SK-N-MC (cell line): ENCODE measurements around the gene IFT80.

ENCODE experiments used
- DNase-seq: peaks from one replicate; pipeline ENCODE4 v3.0.0-alpha.2; 2011; ENCODE audit warnings: low read depth, low spot score
- H3K27ac ChIP-seq: fragments of 200-600 bp; sonication (generic); 2 replicates; pipeline ENCODE4 v1.5.1; 2016; ENCODE audit warnings: mixed run types
- H3K36me3 ChIP-seq: fragments of 200-600 bp; sonication (generic); 2 replicates; pipeline ENCODE4 v1.6.1; 2017; ENCODE audit warnings: antibody characterized with exemption, low read length, mixed read lengths; ENCODE audit not compliant: insufficient read depth
- H3K4me3 ChIP-seq: fragments of 200-600 bp; sonication (generic); 2 replicates; pipeline ENCODE4 v1.5.1; 2016
- H3K9ac ChIP-seq: fragments of 200-600 bp; sonication (generic); 2 replicates; pipeline ENCODE4 v1.8.0; 2017; ENCODE audit warnings: mixed run types, mixed read lengths; ENCODE audit not compliant: insufficient read length
- H3K9me3 ChIP-seq: fragments of 200-600 bp; sonication (generic); 2 replicates; pipeline ENCODE4 v1.6.1; 2017; ENCODE audit warnings: low read depth, mild to moderate bottlenecking, antibody characterized with exemption, low read length, moderate library complexity, mixed read lengths
- EZH2 ChIP-seq: fragments of 200-600 bp; sonication (generic); IDR thresholded peaks from one replicate; pipeline ENCODE4 v1.6.1; 2017; ENCODE audit warnings: antibody characterized with exemption
- FOXP2 ChIP-seq: optimal IDR thresholded peaks from 2 replicates; pipeline ENCODE3; 2011; ENCODE audit warnings: mild to moderate bottlenecking, moderate library complexity; ENCODE audit not compliant: insufficient read depth; ENCODE audit errors: extremely low read length, control extremely low read depth
- POLR2AphosphoS5 ChIP-seq: IDR thresholded peaks from 2 replicates; pipeline ENCODE4 v1.6.1; 2012; ENCODE audit warnings: mild to moderate bottlenecking, low read depth, low read length, borderline replicate concordance

The IFT80 gene

GRCh38 chr3:160393346-160394008 is 5.5 kb downstream of the IFT80 start:
- no peak for DNase-seq
- Histone ChIP-seq H3K9ac (no peak overlapping the region), H3K36me3 (no peaks in the 10 kb centered on the region), H3K9me3 (no peaks in the 10 kb centered on the region), H3K4me3 (no peak overlapping the region), H3K27ac (no peak overlapping the region)
- no peak for TF ChIP-seq EZH2
- TF ChIP-seq FOXP2: no peak
- TF ChIP-seq POLR2AphosphoS5: no peak

- H3K36me3 ChIP-seq: no peaks in the 10 kb centered on the region
- H3K9ac ChIP-seq: no peak overlapping the region
- H3K9me3 ChIP-seq: no peaks in the 10 kb centered on the region
- DNase-seq: no peak
- TF ChIP-seq FOXP2 (no peak), POLR2AphosphoS5 (no peak), EZH2 (no peak)
- no peak overlapping the region for H3K4me3 ChIP-seq
- H3K27ac ChIP-seq: no peak overlapping the region
Measured at GRCh38 chr3:160392798-160393197, 6.2 kb downstream of the IFT80 start.

- no peak for TF ChIP-seq EZH2
- no peak for TF ChIP-seq FOXP2
- no peak for TF ChIP-seq POLR2AphosphoS5
- Histone ChIP-seq H3K9ac (no peak overlapping the region), H3K27ac (no peak overlapping the region)
Measured at GRCh38 chr3:160390565-160391138, 8.4 kb downstream of the IFT80 start.

GRCh38 chr3:160384639-160385318 is 14.2 kb downstream of the IFT80 start:
- Histone ChIP-seq H3K27ac (no peak overlapping the region), H3K9me3 (no peaks in the 10 kb centered on the region), H3K9ac (no peak overlapping the region), H3K36me3 (no peaks in the 10 kb centered on the region), H3K4me3 (no peak overlapping the region)
- DNase-seq: no peak
- no peak for TF ChIP-seq FOXP2
- no peak for TF ChIP-seq EZH2
- no peak for TF ChIP-seq POLR2AphosphoS5

More at GRCh38 chr3:160390565-160391138, 8.4 kb downstream of the IFT80 start:
- no peak for DNase-seq
- Histone ChIP-seq H3K4me3 (no peak overlapping the region), H3K9me3 (no peaks in the 10 kb centered on the region), H3K36me3 (no peaks in the 10 kb centered on the region)

GRCh38 chr3:160381470-160381869 is 17.6 kb downstream of the IFT80 start:
- H3K4me3 ChIP-seq: no peak overlapping the region
- no peak overlapping the region for H3K27ac ChIP-seq
- DNase-seq: no peak
- H3K36me3 ChIP-seq: peaks cover 4% of the 10 kb centered on the region
- TF ChIP-seq EZH2 (no peak), FOXP2 (no peak), POLR2AphosphoS5 (no peak)
- H3K9ac ChIP-seq: no peak overlapping the region
- H3K9me3 ChIP-seq: no peaks in the 10 kb centered on the region

GRCh38 chr3:160379628-160380214 is 19.3 kb downstream of the IFT80 start:
- Histone ChIP-seq H3K4me3 (no peak overlapping the region), H3K36me3 (peaks cover 17% of the 10 kb centered on the region), H3K9me3 (no peaks in the 10 kb centered on the region), H3K9ac (no peak overlapping the region), H3K27ac (no peak overlapping the region)
- no peak for DNase-seq
- TF ChIP-seq EZH2: no peak

- Histone ChIP-seq H3K4me3 (no peak overlapping the region), H3K36me3 (peaks cover 27% of the 10 kb centered on the region), H3K9ac (no peak overlapping the region), H3K27ac (no peak overlapping the region), H3K9me3 (no peaks in the 10 kb centered on the region)
- no peak for DNase-seq
- TF ChIP-seq POLR2AphosphoS5 (no peak), FOXP2 (no peak), EZH2 (no peak)
Measured at GRCh38 chr3:160378331-160379109, 20.5 kb downstream of the IFT80 start.

- no peak for DNase-seq
Measured at GRCh38 chr3:160376681-160377080, 22.3 kb downstream of the IFT80 start.

More at GRCh38 chr3:160376681-160377080, 22.3 kb downstream of the IFT80 start:
- Histone ChIP-seq H3K9ac (no peak overlapping the region), H3K4me3 (no peak overlapping the region), H3K9me3 (no peaks in the 10 kb centered on the region), H3K27ac (no peak overlapping the region), H3K36me3 (peaks cover 27% of the 10 kb centered on the region)
- no peak for TF ChIP-seq EZH2
- TF ChIP-seq FOXP2: no peak
- no peak for TF ChIP-seq POLR2AphosphoS5
